Measurements from ENCODE around the gene PTGER4.

DNA sequence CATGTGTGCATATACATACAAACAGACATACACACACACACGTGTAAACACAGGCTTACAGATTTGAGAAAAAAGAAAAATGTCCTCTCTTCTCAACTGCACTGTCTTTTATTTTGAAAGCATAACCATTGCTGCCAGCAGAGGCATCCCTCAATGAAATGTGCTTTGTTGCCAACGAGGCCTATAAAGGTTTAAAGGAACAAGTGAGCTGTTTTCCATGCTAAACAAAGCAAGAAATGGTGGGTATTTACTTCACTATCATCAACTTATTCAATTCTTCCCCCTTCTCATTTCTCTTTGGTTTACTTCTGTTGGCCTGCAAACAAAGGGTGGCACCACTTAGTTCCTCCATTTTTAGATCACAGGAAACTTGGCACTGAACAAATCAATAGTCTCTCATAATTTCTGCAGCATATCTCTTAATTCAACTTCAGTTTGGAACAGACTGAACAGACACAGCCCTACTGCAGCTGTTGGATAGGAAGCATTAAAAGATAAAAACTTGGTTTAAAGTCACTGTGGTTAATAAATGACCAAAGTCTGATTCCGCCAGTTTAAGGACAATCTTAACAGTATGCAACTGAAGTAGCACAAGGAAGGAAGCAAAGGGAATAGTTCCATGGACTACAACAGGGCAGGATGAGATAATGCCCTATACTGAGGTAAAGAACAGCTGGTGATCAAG is 54.3 kb downstream of the PTGER4 start:
- TF ChIP-seq CTCF (optimal IDR thresholded peaks at IDR 0.05 in 1 of 3, IDR thresholded peaks at IDR 0.05 in 1 of 3, conservative IDR thresholded peaks at IDR 0.05 in 1 of 3; ENCODE audit: extremely low read depth in 1 of 3, insufficient read depth in 2 of 3, low read length in 3 of 3): no peak
- no peak for TF ChIP-seq EZH2 (IDR thresholded peaks at IDR 0.05; ENCODE audit: low read length)
